ENCODE measurements around the gene ABHD3. TPM values are rescaled to one million over a fixed set of nuclear protein-coding genes. Genes with fewer than 3 reads are reported as not detected.
"Not testable (repeated sequence)": the region's sequence is repeated elsewhere in the genome, so short reads cannot be mapped to it uniquely, and the experiment has no call there.

ABHD3 gene
- total and polyA plus RNA-seq, 9 donors: 4.8 to 14.3 (median 11.2) TPM

- Histone ChIP-seq H3K9me3 (peaks cover 0 to 2% of the 10 kb centered on the region in 2 donors), H3K27me3 (no peaks in the 10 kb centered on the region), H3K27ac (no peak overlapping the region), H3K36me3 (no peaks in the 10 kb centered on the region), H3K4me1 (ENCODE audit: insufficient read depth) (peaks cover 2% of the 10 kb centered on the region), H3K4me3 (no peak overlapping the region)
- DNase-seq: no peak
- 95 to 96% (median 96%) methylated on average over 2 of the region's 2 CpGs for WGBS, 3 donors
- TF ChIP-seq EP300 (IDR thresholded peaks at IDR 0.05) (no peak), POLR2A (IDR thresholded peaks at IDR 0.05) (no peak), CTCF (IDR thresholded peaks at IDR 0.05) (no peak)
- intact Hi-C loops (cut with DNase I): no loop called here
Measured at GRCh38 chr18:21684731-21685130, 19.8 kb downstream of the ABHD3 start.

- no peaks in the 10 kb centered on the region for H3K36me3 ChIP-seq
- peaks cover 2% of the 10 kb centered on the region for H3K4me1 ChIP-seq (ENCODE audit: insufficient read depth)
- no peak for DNase-seq
- no peaks in the 10 kb centered on the region for H3K27me3 ChIP-seq
- intact Hi-C loops (cut with DNase I): no loop called here
- H3K9me3 ChIP-seq: no peaks in the 10 kb centered on the region
- no peak overlapping the region for H3K27ac ChIP-seq
- 41 to 45% (median 42%) methylated on average over 11 of the region's 11 CpGs for WGBS, 3 donors
- TF ChIP-seq CTCF (IDR thresholded peaks at IDR 0.05) (no peak), POLR2A (IDR thresholded peaks at IDR 0.05) (no peak), EP300 (IDR thresholded peaks at IDR 0.05) (no peak)
- H3K4me3 ChIP-seq: peak overlapping the region; percentile 11
Measured at GRCh38 chr18:21682371-21683051, 22.1 kb downstream of the ABHD3 start.

GRCh38 chr18:21680161-21680560 is 24.4 kb downstream of the ABHD3 start:
- no peaks in the 10 kb centered on the region for H3K9me3 ChIP-seq
- TF ChIP-seq CTCF (IDR thresholded peaks at IDR 0.05) (no peak), POLR2A (IDR thresholded peaks at IDR 0.05) (no peak), EP300 (IDR thresholded peaks at IDR 0.05) (no peak)
- intact Hi-C loops (cut with DNase I): no loop called here
- H3K27me3 ChIP-seq: no peaks in the 10 kb centered on the region
- no peak for DNase-seq
- no peaks in the 10 kb centered on the region for H3K36me3 ChIP-seq
- H3K4me1 ChIP-seq (ENCODE audit: insufficient read depth): no peaks in the 10 kb centered on the region
- H3K4me3 ChIP-seq: no peak overlapping the region
- H3K27ac ChIP-seq: no peak overlapping the region
- WGBS, 3 donors: 92 to 96% (median 95%) methylated on average over 6 of the region's 6 CpGs

GRCh38 chr18:21678859-21679258 is 25.7 kb downstream of the ABHD3 start:
- DNase-seq: no peak
- WGBS, 3 donors: 96 to 98% (median 97%) methylated on average over 1 of the region's 1 CpG
- Histone ChIP-seq H3K36me3 (no peaks in the 10 kb centered on the region), H3K4me3 (no peak overlapping the region), H3K27ac (no peak overlapping the region), H3K27me3 (no peaks in the 10 kb centered on the region), H3K9me3 (no peaks in the 10 kb centered on the region), H3K4me1 (ENCODE audit: insufficient read depth) (no peaks in the 10 kb centered on the region)
- no peak for TF ChIP-seq POLR2A (IDR thresholded peaks at IDR 0.05)
- intact Hi-C loops (cut with DNase I): no loop called here

GRCh38 chr18:21675354-21675753 is 29.2 kb downstream of the ABHD3 start:
- WGBS, 3 donors: 91 to 95% (median 92%) methylated on average over 8 of the region's 8 CpGs
- intact Hi-C loops (cut with DNase I); H3K27me3 ChIP-seq; H3K4me1 ChIP-seq (ENCODE audit: insufficient read depth); H3K36me3 ChIP-seq; DNase-seq; H3K9me3 ChIP-seq; H3K4me3 ChIP-seq; H3K27ac ChIP-seq: not testable (repeated sequence)
